Inflammatory macrophage treated with lipopolysaccharide for 1 hour (primary cell): ENCODE data around the gene OAS3.

ENCODE experiments used
- DNase-seq, 2 donors: peaks; one replicate each; pipeline ENCODE4 v3.0.0-alpha.2; 2020 to 2022

The OAS3 gene

DNA sequence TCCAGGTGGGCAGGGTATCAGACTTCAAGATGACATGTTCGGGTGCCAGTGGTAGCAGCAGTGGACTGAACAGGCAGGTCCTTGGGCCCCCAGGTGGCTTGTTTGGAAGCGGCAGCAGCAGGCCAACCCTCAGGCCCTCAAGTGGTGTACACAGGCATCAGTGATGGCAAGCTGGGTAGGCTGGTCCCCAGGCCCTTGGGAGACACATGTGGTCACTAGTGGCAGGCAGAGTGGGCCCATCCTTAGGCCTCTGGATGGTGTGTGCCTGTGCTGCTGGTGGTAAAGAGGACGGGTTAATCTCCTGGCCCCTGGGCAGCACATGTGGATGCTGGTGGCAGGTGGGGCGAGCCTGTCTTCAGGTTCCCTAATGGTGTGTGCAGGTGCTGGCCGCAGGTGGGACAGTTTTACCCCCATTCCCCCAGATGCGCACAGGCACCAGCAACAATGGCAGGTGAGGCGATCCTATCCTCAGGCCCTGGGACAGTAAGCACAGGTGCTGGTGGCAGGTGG, 48.1 kb downstream of the OAS3 start:
- DNase-seq = no peak

- no peak for DNase-seq
Observed at GRCh38 chr12:112987561-112987960, 49.3 kb downstream of the OAS3 start.

DNA sequence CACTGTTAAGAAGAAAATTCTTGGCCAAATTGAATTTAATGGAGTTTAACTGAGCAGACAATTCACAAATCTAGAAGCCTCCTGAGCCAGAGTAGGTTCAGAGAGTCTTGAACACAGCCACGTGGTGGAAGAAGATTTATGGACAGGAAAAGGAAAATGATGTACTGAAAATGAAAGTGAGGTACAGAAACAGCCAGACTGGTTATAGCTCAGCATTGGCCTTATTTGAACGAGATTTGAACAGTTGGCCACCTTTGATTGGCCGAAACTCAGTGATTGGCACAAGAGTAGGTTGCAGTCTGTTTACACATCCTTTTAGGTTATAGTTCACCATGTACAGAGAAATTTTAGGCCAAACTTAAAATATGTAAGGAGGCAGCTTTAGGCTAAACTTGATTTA, 50.0 kb downstream of the OAS3 start:
- DNase-seq = no peak

- peak; percentile 49 to 75 for DNase-seq
Observed at GRCh38 chr12:112988823-112989385, 50.6 kb downstream of the OAS3 start.

DNA sequence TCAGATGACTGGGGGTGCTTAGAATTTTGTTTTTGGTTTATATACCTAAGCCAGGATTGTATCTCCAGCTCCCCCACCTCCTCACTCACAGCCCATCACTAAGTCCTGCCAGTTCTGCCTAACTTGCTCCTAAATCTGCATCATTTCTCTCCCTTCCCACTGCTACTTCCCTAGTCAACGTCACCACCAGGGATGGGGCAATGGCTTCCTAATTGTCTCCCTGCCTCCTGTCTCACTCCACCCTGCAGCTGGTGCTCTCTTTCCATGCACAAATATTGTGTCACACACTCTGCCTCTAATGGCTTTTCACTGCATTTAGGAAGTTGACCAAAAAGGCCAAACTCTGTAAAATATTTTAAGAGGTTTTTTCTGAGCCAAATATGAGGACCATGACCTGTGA, 51.5 kb downstream of the OAS3 start:
- DNase-seq = peak in 1 of 2 donors; percentile 24

DNA sequence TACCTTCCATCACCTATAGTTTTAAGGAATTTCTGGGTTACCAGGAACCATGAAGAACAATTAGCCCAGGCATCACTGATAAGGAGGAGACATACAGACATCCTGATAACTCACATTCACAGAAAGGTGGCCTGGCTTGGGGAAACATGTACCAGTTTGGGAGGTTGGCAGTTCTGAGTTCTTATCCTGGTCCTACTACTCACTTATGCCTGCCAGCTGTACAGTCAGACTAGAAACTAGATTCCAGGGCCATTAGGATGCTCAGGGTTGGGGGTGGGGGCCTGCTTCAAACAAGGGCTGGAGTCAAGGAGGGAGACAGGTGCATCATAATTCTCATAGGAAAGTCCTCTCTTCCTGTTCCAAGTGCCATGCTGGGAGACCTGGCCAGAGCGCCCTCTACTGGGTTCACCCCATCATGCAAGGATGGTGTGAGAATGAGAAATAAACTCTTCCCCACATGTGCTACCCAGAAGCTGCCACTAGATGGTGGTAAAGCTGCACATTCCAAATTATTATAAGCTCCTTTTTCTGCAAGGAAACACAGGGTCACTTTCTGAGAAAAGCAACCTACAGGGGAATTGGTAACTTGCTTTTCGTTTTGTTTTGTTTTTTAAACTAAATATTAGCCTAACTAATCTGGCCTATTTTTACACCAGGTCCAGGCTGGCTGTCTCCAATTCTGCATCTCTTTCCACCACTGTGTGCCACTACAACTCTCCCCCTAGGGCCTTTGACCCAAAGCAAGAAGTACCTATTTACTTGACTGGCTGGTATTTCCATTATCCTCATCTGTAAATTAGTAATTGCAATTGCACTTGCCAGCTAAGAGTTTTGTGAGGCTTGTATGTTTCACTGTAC, 54.5 kb downstream of the OAS3 start:
- peak; percentile 64 to 91 for DNase-seq

GRCh38 chr12:112995008-112995407, 56.7 kb downstream of the OAS3 start:
- DNase-seq = no peak

GRCh38 chr12:112996501-112996900, 58.2 kb downstream of the OAS3 start:
- no peak for DNase-seq

GRCh38 chr12:112997506-112997905, 59.2 kb downstream of the OAS3 start:
- DNase-seq = no peak

GRCh38 chr12:112998987-112999767, 60.9 kb downstream of the OAS3 start:
- DNase-seq = no peak

- no peak for DNase-seq
Observed at GRCh38 chr12:113000433-113000832, 62.2 kb downstream of the OAS3 start.

GRCh38 chr12:113002155-113002554, 63.9 kb downstream of the OAS3 start:
- DNase-seq = no peak

- no peak for DNase-seq
Observed at GRCh38 chr12:113002676-113003075, 64.4 kb downstream of the OAS3 start.

- DNase-seq = no peak
Observed at GRCh38 chr12:113003636-113004035, 65.4 kb downstream of the OAS3 start.

DNA sequence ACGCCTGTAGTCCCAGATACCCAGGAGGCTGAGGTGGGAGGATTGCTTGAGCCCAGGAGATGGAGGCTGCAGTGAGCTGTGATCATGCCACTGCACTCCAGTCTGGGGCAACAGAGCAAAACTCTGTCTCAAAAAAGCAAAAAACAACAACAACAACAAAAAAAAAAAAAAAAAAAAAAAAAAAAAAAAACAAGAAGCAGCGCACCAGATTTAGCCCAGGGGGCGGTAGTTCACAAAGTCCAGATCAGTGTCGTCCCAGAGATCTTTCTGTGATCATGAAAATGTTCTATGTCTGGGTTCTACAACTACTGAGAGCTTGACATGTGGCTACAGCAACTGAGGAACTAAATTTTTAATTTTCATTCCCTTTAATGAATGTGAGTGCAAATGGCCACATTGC, 67.5 kb downstream of the OAS3 start:
- DNase-seq = no peak

GRCh38 chr12:113006206-113006605, 67.9 kb downstream of the OAS3 start:
- DNase-seq = no peak

GRCh38 chr12:113006641-113007040, 68.4 kb downstream of the OAS3 start:
- DNase-seq = no peak

DNA sequence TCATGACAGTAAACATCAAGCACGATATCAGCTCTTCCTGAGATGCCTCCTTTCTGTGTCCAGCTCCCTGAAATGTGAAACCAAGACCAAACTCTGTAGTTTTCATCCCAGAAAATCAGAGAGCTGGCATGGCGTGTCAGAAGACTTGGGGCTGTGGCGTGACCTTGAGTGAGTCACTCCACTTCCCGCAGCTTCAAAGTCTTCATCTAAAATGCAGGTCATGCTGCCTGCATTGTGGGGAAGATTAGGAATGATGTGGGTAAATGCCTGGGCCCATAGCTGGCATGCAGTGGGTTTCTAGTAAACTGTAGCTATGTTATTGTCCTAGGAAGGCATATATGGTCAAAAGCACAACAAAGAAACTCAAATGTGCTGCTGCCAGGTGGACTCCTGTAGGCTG, 68.9 kb downstream of the OAS3 start:
- no peak for DNase-seq

DNA sequence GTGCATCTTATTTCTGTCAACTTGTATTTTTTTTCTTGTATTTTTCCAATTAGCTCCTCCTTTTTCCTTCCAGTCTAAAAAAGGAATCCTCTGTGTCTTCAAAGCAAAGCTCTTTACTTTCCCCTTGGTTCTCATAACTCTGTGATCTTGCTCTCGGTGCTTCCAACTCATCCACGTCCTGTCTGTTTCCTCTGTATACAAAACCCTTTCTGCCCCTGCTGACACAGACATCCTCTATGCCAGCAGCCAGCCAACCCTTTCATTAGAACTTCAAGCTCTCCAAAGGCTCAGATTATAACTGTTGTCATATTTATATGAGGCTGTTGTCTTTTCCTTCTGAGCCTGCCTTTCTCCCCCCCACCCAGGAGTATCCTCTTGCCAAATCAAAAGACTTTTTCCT, 72.4 kb downstream of the OAS3 start:
- DNase-seq = no peak

DNA sequence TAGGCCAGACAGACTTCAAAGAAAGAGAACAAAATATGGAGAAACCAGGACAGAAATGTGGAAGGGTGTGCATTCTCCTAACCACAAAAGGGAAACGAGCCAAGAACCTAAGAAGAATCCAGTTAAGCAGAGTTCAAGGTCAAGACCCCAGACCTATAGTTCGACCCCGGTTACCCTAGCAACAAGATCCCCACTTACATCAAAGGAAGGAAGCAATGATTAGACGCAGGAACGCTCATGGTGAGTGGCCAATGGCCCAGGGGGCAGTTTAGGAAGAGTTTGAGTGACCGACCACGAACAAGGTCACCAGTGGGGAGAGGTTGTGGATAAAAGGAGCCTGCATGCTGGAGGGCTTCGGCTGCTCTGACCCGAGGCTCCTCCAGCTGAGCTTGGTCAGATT, 76.3 kb downstream of the OAS3 start:
- DNase-seq = no peak

DNA sequence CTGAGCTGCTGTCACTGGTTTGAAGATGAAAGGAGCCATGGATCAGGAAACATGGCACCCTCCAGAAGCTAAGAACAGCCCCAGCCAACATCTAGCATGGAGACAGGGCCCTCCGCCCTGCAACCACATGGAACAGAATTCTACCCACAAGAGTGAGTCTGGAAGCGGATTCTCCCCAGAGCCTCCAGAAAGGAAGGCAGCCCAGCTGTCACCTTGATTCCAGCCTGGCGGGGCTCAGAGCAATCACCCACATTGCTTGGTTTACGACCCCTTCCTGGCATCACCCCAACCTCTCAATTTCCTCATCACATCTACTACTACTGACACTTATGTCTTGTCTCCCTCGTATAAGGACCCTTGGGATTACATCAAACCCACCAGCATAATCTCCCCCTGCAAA, 78.5 kb downstream of the OAS3 start:
- DNase-seq = no peak

- DNase-seq = no peak
Observed at GRCh38 chr12:113019025-113019424, 80.8 kb downstream of the OAS3 start.

DNA sequence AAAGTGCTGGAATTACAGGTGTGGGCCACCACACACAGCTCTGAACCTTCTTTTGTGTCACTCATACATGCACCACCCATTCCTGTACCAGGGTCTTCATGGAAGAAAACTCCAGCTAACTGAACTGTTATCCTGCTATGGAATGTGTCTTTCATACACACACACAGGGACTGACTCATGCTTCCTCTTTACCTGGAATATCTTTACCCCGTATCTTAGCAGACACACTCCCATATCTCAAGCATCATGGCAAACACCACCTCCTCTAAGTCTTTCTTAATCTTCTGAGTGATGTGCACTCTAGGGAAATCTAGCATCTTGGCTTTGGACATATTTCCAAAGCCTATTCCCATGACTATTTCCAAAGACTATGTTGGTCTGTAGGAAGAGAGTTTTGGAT, 83.2 kb downstream of the OAS3 start:
- DNase-seq = no peak
